Measurements from ENCODE around the gene SECTM1.

The SECTM1 gene

DNA sequence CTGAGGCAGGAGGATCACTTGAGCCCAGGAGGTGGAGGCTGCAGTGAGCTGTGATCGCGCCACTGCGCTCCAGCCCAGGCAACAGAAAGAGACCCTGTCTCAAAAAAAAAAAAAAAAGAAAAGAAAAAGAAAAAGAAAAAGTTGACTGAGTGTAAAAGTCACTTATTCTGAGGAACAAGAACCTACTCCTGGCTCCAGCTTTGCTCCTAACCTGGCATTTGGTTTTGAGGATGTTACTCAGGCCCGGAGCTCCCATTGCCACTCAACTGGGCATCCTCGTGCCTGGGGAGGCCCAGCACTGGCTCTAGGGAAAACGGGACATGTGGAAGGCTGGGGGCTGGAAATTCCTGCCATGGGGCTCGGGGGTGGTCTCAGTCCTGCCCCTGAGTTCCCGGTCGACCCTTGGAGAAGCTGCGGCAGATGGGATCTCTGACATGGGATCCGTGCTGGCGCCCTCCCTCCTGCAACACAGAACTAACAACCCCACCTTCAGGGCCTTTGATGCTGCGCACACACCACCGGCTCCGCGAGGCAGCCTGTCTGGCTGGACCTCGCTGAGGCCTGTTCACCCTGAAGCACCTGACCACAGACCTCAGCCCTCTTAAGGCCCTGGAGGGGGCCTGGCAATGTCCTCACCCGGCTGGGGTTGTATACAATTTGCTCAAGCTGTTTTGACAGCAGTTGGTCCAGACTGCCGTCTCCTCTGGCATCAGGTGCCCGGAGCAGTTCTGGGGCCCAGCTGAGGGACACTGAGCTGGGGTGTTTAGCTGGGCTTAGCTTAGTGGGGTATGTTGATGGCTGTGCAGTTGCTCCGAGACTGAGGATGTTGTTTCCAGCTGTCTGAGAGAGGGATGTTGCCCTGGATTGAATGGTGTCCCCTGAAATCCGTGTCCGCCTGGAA lies 28.5 kb downstream of the SECTM1 start:
- Histone ChIP-seq H4K20me1 (ENCODE audit: control insufficient read depth, insufficient read depth, low read depth, low read length) (no peaks in the 10 kb centered on the region), H3F3A (ENCODE audit: control insufficient read depth, insufficient read depth) (no peaks in the 10 kb centered on the region), H3K4me2 (ENCODE audit: low read length) (no peak overlapping the region), H3K4me1 (ENCODE audit: control insufficient read depth, low read length) (peaks cover 5% of the 10 kb centered on the region), H3K9me2 (replicated peaks; ENCODE audit: control insufficient read depth, low read length) (no peaks in the 10 kb centered on the region), H3K9me3 (ENCODE audit: control insufficient read depth, insufficient read depth, low read length) (no peaks in the 10 kb centered on the region), H3K27ac (ENCODE audit: low read depth, low read length) (no peak overlapping the region), H3K79me2 (ENCODE audit: control insufficient read depth, low read length) (no peaks in the 10 kb centered on the region), H3K36me3 (ENCODE audit: control insufficient read depth, low read length) (no peaks in the 10 kb centered on the region), H3K4me3 (ENCODE audit: low read length) (no peak overlapping the region), H3K27me3 (ENCODE audit: control insufficient read depth, low read length) (peaks cover 18% of the 10 kb centered on the region)
- TF ChIP-seq, protein P1, sequence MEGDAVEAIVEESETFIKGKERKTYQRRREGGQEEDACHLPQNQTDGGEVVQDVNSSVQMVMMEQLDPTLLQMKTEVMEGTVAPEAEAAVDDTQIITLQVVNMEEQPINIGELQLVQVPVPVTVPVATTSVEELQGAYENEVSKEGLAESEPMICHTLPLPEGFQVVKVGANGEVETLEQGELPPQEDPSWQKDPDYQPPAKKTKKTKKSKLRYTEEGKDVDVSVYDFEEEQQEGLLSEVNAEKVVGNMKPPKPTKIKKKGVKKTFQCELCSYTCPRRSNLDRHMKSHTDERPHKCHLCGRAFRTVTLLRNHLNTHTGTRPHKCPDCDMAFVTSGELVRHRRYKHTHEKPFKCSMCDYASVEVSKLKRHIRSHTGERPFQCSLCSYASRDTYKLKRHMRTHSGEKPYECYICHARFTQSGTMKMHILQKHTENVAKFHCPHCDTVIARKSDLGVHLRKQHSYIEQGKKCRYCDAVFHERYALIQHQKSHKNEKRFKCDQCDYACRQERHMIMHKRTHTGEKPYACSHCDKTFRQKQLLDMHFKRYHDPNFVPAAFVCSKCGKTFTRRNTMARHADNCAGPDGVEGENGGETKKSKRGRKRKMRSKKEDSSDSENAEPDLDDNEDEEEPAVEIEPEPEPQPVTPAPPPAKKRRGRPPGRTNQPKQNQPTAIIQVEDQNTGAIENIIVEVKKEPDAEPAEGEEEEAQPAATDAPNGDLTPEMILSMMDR (IDR thresholded peaks at IDR 0.05; ENCODE audit: low read depth, low read length, poor library complexity, severe bottlenecking): no peak
- TF ChIP-seq EZH2phosphoT487 (IDR thresholded peaks at IDR 0.05; ENCODE audit: borderline replicate concordance, low read length): no peak

DNA sequence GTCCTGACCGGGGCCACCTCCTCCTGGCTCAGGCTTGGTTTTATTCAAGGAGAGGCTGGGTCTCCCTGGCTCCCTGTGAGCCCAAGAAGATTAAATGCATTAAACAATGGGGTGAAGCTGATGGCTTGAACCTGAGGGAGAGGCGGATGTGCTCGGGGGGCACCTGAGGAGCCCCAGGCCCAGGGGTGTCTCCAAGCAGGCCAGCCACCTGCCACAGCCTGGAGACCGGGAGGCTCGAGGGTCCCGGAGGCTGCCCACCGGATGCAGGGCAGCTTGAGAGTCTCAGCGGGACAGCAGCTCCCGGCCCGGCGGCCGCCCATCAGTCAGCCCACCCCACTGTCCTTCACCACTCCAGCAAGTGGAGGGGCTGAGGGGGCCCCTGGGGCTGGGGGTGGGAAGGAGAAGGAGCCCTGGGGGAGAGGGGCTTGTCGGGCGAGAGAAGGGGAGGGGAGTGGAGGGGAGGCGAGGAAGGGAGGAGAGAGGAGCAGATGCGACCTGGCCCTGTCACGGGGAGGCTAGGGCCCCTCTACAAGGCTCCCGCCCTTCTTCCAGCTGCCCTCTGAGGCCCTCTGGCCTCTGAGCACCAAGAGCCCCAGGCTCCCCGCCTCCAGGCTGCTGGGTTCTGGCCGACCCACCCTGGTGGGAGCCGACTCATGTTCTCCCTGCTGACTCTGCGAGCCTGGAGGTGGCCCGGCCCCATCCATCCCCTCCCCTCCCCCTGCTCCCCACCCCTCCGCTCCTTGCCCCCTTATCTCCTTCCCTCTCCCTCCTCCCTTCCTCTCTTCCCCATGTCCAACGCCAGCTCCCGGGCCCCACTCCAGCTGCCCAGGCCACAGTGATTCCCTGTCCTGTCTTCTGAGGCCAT lies 29.4 kb downstream of the SECTM1 start:
- no peaks in the 10 kb centered on the region for H3K79me2 ChIP-seq (ENCODE audit: control insufficient read depth, low read length)
- H3K27ac ChIP-seq (ENCODE audit: low read depth, low read length): no peak overlapping the region
- no peaks in the 10 kb centered on the region for H3K9me3 ChIP-seq (ENCODE audit: control insufficient read depth, insufficient read depth, low read length)
- no peak overlapping the region for H3K4me3 ChIP-seq (ENCODE audit: low read length)
- TF ChIP-seq EZH2phosphoT487 (IDR thresholded peaks at IDR 0.05; ENCODE audit: borderline replicate concordance, low read length): no peak
- TF ChIP-seq, protein P1 (IDR thresholded peaks at IDR 0.05; ENCODE audit: low read depth, low read length, poor library complexity, severe bottlenecking): no peak
- H3F3A ChIP-seq (ENCODE audit: control insufficient read depth, insufficient read depth): peaks cover 2% of the 10 kb centered on the region; the same call in 1 of the 2 replicates
- H3K27me3 ChIP-seq (ENCODE audit: control insufficient read depth, low read length): peaks cover 18% of the 10 kb centered on the region
- no peaks in the 10 kb centered on the region for H3K36me3 ChIP-seq (ENCODE audit: control insufficient read depth, low read length)
- H3K9me2 ChIP-seq (replicated peaks; ENCODE audit: control insufficient read depth, low read length): no peaks in the 10 kb centered on the region
- H3K4me2 ChIP-seq (ENCODE audit: low read length): no peak overlapping the region
- peaks cover 8% of the 10 kb centered on the region for H3K4me1 ChIP-seq (ENCODE audit: control insufficient read depth, low read length)
- H4K20me1 ChIP-seq (ENCODE audit: control insufficient read depth, insufficient read depth, low read depth, low read length): no peaks in the 10 kb centered on the region

DNA sequence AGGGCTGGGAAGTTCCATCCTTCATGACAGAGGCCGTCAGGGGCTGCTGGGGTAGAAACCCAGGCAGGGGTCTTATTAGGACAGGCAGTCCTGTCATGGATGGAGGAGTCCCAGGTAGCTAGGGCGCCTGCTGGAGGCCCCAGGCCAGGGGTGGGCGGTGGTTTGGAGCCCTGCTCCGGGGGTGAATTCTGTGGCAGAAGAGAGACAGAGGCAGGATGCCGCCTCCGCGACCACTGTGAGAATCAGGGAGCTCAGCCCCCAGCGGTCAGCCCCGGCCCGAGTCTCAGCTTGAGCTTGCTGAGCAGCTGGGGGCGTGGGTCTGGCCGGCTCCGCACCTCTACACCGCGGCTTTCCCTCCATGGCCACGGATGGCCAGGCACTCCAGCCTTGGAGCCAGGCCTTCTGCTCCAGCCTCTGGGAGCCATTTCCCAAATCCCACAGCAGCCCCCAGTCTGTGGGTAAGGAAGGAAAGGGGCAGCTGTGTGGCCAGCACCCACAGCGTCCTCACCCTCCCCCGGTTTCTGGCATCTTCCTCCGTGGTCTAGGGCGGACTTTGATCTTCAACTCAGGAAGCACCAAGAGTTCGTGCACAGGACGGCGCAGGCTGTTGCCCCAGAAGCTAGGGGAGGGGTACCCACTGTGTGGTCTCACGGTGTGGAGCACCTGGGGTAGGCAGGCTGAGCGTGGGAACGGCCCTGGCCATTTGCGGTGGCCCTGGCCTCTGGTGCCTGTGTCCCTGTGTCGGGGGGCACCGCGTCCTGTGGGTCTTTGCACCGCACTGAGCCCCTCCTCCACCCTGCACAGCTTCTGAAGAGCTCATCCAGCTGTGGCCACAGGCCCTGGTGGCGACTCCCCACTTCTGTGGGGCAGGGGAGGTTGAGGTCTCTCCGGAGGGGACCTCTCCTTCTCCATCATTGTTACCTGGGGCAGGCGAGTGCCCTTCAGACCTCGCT lies 30.3 kb downstream of the SECTM1 start:
- peaks cover 18% of the 10 kb centered on the region for H3K4me1 ChIP-seq (ENCODE audit: control insufficient read depth, low read length)
- peaks cover 6% of the 10 kb centered on the region; the same call in 1 of the 2 replicates for H3F3A ChIP-seq (ENCODE audit: control insufficient read depth, insufficient read depth)
- H3K9me3 ChIP-seq (ENCODE audit: control insufficient read depth, insufficient read depth, low read length): no peaks in the 10 kb centered on the region
- no peak overlapping the region for H3K4me2 ChIP-seq (ENCODE audit: low read length)
- no peaks in the 10 kb centered on the region for H3K36me3 ChIP-seq (ENCODE audit: control insufficient read depth, low read length)
- no peak overlapping the region for H3K27ac ChIP-seq (ENCODE audit: low read depth, low read length)
- H4K20me1 ChIP-seq (ENCODE audit: control insufficient read depth, insufficient read depth, low read depth, low read length): no peaks in the 10 kb centered on the region
- no peaks in the 10 kb centered on the region for H3K79me2 ChIP-seq (ENCODE audit: control insufficient read depth, low read length)
- TF ChIP-seq, protein P1 (IDR thresholded peaks at IDR 0.05; ENCODE audit: low read depth, low read length, poor library complexity, severe bottlenecking): no peak
- no peak for TF ChIP-seq EZH2phosphoT487 (IDR thresholded peaks at IDR 0.05; ENCODE audit: borderline replicate concordance, low read length)
- no peaks in the 10 kb centered on the region for H3K9me2 ChIP-seq (replicated peaks; ENCODE audit: control insufficient read depth, low read length)
- no peak overlapping the region for H3K4me3 ChIP-seq (ENCODE audit: low read length)
- peaks cover 18% of the 10 kb centered on the region for H3K27me3 ChIP-seq (ENCODE audit: control insufficient read depth, low read length)

All from DOHH2 (cell line).